Measurements from ENCODE around the gene ZNF479. TPM values are rescaled to one million over a fixed set of nuclear protein-coding genes. Genes with fewer than 3 reads are reported as not detected.
"Not testable (repeated sequence)": the region's sequence is repeated elsewhere in the genome, so short reads cannot be mapped to it uniquely, and the experiment has no call there.

ZNF479 gene
- not detected in 2 replicates for total RNA-seq

DNA sequence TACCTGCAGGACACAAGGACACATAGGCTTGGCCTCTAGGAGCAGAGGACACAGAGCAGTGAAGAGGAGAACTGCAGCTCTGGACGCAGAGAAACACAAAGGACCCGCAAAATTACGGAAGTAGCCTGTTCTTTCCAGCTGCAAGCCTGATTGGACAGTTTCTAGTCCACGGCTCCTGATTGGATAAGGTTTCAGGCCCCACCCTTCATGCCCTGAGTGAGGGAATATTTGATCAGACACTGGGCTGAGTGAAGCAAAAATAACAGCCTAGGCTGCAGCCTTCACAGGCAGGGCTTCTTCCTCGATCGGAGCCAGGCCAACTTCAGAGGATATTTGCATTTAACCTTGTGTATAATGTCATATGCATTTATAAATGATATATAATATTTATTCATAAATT lies at the start of gene ZNF479:
Gene ZNF479, minus strand, starts transcription at position 101 of the 400 bp plus-strand sequence. CDS start 112 bp downstream, outside the sequence.
- intact Hi-C loops (cut with micrococcal nuclease), result not testable (repeated sequence)

- intact Hi-C loops (cut with micrococcal nuclease), result no loop called here
Measured at GRCh38 chr7:57182031-57182430, 49.8 kb upstream of the ZNF479 start.

DNA sequence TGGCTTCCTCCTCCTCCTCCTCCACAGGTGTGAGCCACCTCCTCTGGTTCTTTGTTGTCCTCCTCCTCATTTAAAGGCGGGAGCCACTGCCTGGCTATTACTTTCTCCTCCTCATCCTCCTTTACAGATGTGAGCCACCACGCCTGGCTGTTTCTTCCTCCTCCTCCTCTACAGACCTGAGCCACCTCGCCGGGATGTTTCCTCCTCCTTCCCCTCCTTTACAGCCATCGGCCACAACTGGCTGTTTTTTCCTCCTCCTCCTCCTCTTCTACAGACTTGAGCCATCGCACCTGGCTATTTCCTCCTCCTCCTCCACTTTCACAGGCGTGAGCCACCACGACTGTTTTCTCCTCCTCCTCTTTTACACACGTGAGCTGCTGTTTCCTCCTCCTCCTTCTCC lies 49.0 kb upstream of the ZNF479 start:
- intact Hi-C loops (cut with micrococcal nuclease), result no loop called here

- intact Hi-C loops (cut with micrococcal nuclease), result no loop called here
Measured at GRCh38 chr7:57179776-57180415, 47.7 kb upstream of the ZNF479 start.

- intact Hi-C loops (cut with micrococcal nuclease), result no loop called here
Measured at GRCh38 chr7:57178768-57179139, 46.5 kb upstream of the ZNF479 start.

- intact Hi-C loops (cut with micrococcal nuclease), result no loop called here
Measured at GRCh38 chr7:57177856-57178767, 45.9 kb upstream of the ZNF479 start.

DNA sequence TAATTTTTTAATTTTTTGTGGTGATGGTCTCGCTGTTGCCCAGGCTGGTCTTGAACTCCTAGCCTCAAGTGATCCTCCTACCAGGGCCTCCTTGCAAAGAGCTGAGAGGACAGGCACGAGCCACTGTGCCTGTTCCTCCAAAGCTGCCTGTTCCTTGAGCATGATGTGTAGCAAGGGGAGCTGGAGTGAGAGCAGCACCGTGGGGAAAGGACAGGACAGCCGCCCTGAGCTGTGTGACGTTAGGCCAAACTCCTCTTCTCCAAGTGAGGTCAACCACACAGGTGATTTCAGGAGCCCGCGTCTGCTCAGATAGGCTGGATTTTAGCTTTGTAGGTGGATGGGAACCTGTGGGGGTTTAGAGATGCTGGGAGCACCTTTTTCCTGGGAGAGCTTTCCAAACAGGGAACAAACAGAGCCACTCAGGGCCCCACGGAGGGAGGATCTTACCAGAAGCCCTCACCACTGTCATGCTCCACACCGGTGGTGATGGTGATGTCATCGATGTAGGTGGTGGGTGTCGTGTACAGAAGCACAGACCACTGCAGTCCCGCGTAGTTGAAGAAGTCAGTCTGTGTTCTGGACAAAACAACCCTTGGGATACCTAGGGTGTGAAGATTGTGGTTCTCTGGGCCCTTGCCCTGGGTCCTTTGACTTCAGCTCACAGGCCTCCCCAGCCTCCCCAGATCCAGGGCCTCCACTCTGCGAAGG lies 44.8 kb upstream of the ZNF479 start:
- intact Hi-C loops (cut with micrococcal nuclease), result no loop called here

- intact Hi-C loops (cut with micrococcal nuclease), result no loop called here
Measured at GRCh38 chr7:57165285-57165899, 33.2 kb upstream of the ZNF479 start.

DNA sequence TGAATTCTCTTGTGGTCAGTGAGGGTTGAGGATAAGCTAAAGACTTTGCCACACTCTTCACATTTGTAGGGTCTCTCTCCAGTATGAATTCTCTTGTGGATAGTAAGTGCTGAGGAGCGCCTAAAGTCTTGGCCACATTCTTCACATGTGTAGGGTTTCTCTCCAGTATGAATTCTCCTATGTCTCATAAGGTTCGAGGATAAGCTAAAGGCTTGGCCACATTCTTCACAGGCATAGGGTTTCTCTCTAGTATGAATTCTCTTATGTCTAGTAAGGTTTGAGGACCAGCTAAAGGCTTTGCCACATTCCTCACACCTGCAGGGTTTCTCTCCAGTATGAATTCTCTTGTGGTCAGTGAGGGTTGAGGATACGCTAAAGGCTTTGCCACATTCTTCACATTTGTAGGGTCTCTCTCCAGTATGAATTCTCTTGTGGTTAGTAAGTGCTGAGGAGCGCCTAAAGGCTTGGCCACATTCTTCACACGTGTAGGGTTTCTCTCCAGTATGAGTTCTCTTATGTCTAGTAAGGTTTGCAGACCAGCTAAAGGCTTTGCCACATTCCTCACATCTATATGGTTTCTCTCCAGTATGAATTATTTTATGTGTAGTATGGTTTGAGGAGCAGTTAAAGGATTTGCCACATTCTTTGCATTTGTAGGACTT lies 12.0 kb downstream of the ZNF479 start:
- intact Hi-C loops (cut with micrococcal nuclease), result not testable (repeated sequence)

Measured in T-helper 1 cell treated with Interleukin-12 subunit alpha and Interleukin-12 subunit beta and Interleukin-4 antibody, amounts not matched to agents 30 ng/mL and 1 ng/mL, for 36 hours (primary cell).